OCI-LY7 (cell line): Measurements from ENCODE around the gene MAGOHB. TPM values are rescaled to one million over a fixed set of nuclear protein-coding genes. Genes with fewer than 3 reads are reported as not detected.
"Not testable (repeated sequence)": the region's sequence is repeated elsewhere in the genome, so short reads cannot be mapped to it uniquely, and the experiment has no call there.

ENCODE experiments used
- BruUV-seq: library from RNA; stranded (reverse); fragments of 400-500 nt; replicated peaks from 2 replicates; lab custom pipeline; 2021; lab: Mats Ljungman, UMichigan
- CTCF ChIA-PET: fragments of 300-600 bp; sonication (Branson Sonifier 250); formaldehyde crosslinking; loops from one replicate; lab custom pipeline; 2022; ENCODE audit warnings: antibody characterized with exemption; ENCODE audit not compliant: unreplicated experiment; lab: Charles Lee
- POLR2A ChIA-PET: fragments of 300-600 bp; sonication (Branson Sonifier 250); formaldehyde crosslinking; loops from one replicate; lab custom pipeline; 2022; ENCODE audit warnings: antibody characterized with exemption; lab: Charles Lee
- DNase-seq: peaks from one replicate; pipeline ENCODE4 v3.0.0-alpha.2; 2015; ENCODE audit warnings: low spot score
- H2AFZ ChIP-seq: fragments of 200-600 bp; sonication (generic), shearing (Covaris generic); 2 replicates; pipeline ENCODE4 v1.6.1; 2014; ENCODE audit warnings: mild to moderate bottlenecking, antibody characterized with exemption, low read length, moderate library complexity
- H3K27ac ChIP-seq: fragments of 200-600 bp; sonication (generic); 2 replicates; pipeline ENCODE4 v1.5.1; 2014; ENCODE audit warnings: mixed run types, low read depth, mild to moderate bottlenecking, moderate library complexity, low read length, inconsistent platforms; ENCODE audit not compliant: poor library complexity, severe bottlenecking
- H3K36me3 ChIP-seq: fragments of 200-600 bp; sonication (generic); 2 replicates; pipeline ENCODE4 v1.6.1; 2014; ENCODE audit warnings: mild to moderate bottlenecking, antibody characterized with exemption, low read length, moderate library complexity, mixed read lengths; ENCODE audit not compliant: insufficient read depth
- H3K4me1 ChIP-seq: fragments of 200-600 bp; sonication (generic); 2 replicates; pipeline ENCODE4 v1.5.1; 2014; ENCODE audit warnings: mild to moderate bottlenecking, low read length; ENCODE audit not compliant: insufficient read depth, poor library complexity, severe bottlenecking
- H3K4me2 ChIP-seq: fragments of 200-600 bp; sonication (generic); 2 replicates; pipeline ENCODE4 v1.6.1; 2014; ENCODE audit warnings: mild to moderate bottlenecking, low read length
- H3K4me3 ChIP-seq: fragments of 200-600 bp; sonication (generic); 2 replicates; pipeline ENCODE4 v1.5.1; 2014; ENCODE audit warnings: mild to moderate bottlenecking, low read depth, low read length; ENCODE audit not compliant: poor library complexity, severe bottlenecking
- H3K79me2 ChIP-seq: fragments of 200-600 bp; sonication (generic); 2 replicates; pipeline ENCODE4 v1.6.1; 2016; ENCODE audit warnings: low read depth, mild to moderate bottlenecking, low read length, moderate library complexity, mixed read lengths; ENCODE audit not compliant: insufficient read depth
- H3K9me2 ChIP-seq: fragments of 200-600 bp; sonication (generic); 2 replicates; pipeline ENCODE4 v1.6.1; 2016; ENCODE audit warnings: mild to moderate bottlenecking, low read length, mixed read lengths; ENCODE audit not compliant: insufficient read depth
- H3K9me3 ChIP-seq: fragments of 200-600 bp; sonication (generic); 2 replicates; pipeline ENCODE4 v1.6.1; 2014; ENCODE audit warnings: mild to moderate bottlenecking, mixed run types, low read length, mixed read lengths
- H4K20me1 ChIP-seq: fragments of 200-600 bp; sonication (generic); 2 replicates; pipeline ENCODE4 v1.6.1; 2014; ENCODE audit warnings: mild to moderate bottlenecking, antibody characterized with exemption, low read length, moderate library complexity, mixed read lengths; ENCODE audit not compliant: insufficient read depth
- CTCF ChIP-seq: fragments of 200-600 bp; sonication (generic); conservative IDR thresholded peaks from 2 replicates; pipeline ENCODE4 v1.5.1; 2014; ENCODE audit warnings: mild to moderate bottlenecking, antibody characterized with exemption, low read length, moderate library complexity, mixed read lengths
- EZH2phosphoT487 ChIP-seq: fragments of 200-600 bp; sonication (generic); IDR thresholded peaks from 2 replicates; pipeline ENCODE4 v1.6.1; 2018; ENCODE audit warnings: low read depth, borderline replicate concordance, mild to moderate bottlenecking, mixed run types, antibody characterized with exemption, low read length, moderate library complexity, mixed read lengths
- intact Hi-C: fragments of 100-400 bp; cut with micrococcal nuclease; formaldehyde crosslinking; loops from one replicate; pipeline ENCODE4 v1.10.0; 2022; ENCODE audit not compliant: unreplicated experiment
- total RNA-seq, 2 experiments: library from RNA; depleted of rRNA in 1 of 2; stranded (reverse); fragments of >200 nt in 1 of 2; shearing (Covaris generic) in 1 of 2; gene quantifications; 2 replicates each; pipeline ENCODE4 v1.2.3, GENCODE V29; 2014 to 2022

MAGOHB gene
- total RNA-seq, 2 experiments from 2014 or later, result 44.4 to 66.5 TPM

- TF ChIP-seq EZH2phosphoT487, result no peak
- CTCF ChIA-PET, result no interaction called here
- H3K4me1 ChIP-seq, result no peaks in the 10 kb centered on the region
- peaks cover 63% of the 10 kb centered on the region for H3K36me3 ChIP-seq
- H3K4me3 ChIP-seq, result no peak overlapping the region
- H3K9me2 ChIP-seq, result no peaks in the 10 kb centered on the region
- H3K27ac ChIP-seq, result no peak overlapping the region
- no peaks in the 10 kb centered on the region for H3K79me2 ChIP-seq
- peaks cover 9% of the 10 kb centered on the region; the same call in 1 of the 2 replicates for H3K9me3 ChIP-seq
- H4K20me1 ChIP-seq, result no peaks in the 10 kb centered on the region
- POLR2A ChIA-PET, result interaction anchor here (0.7 kb wide), 1 partner anchor 315 kb away, joined by 5 read pairs; no protein-coding TSS in a partner anchor
- intact Hi-C loops, result no loop called here
- BruUV-seq, result no TSS peak
- H3K4me2 ChIP-seq, result no peak overlapping the region
- no peak overlapping the region for H2AFZ ChIP-seq
- no peak for DNase-seq
Measured at GRCh38 chr12:10584415-10584814, 29.0 kb downstream of the MAGOHB start.

DNA sequence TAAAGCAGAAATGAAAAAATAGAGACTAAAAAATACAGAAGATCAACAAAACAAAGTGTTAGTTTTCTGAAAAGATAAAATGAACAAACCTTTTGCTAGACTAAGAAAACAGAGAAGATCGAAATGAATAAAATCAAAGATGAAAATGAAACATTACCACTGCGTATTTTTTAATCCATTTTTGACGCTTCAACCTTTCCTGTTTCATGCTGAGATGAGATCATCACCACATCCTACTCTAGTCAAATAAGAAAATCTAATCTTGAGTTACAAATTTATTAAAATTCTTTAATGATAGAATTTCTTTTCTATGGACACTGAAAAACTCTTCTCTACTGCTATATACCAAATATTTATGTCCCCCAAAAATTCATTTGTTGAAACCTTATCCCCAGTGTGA lies 30.7 kb downstream of the MAGOHB start:
- H3K79me2 ChIP-seq, result no peaks in the 10 kb centered on the region
- H3K9me3 ChIP-seq, result peaks cover 9% of the 10 kb centered on the region; the same call in 1 of the 2 replicates
- CTCF ChIA-PET, result no interaction called here
- intact Hi-C loops, result no loop called here
- H3K27ac ChIP-seq, result no peak overlapping the region
- no peak overlapping the region for H3K4me3 ChIP-seq
- H3K36me3 ChIP-seq, result peaks cover 46% of the 10 kb centered on the region
- no peak for TF ChIP-seq CTCF
- TF ChIP-seq EZH2phosphoT487, result no peak
- POLR2A ChIA-PET, result interaction anchor here (0.5 kb wide), 1 partner anchor 32 kb away, joined by 6 read pairs; no protein-coding TSS in a partner anchor
- H4K20me1 ChIP-seq, result no peaks in the 10 kb centered on the region
- H3K9me2 ChIP-seq, result no peaks in the 10 kb centered on the region
- H3K4me2 ChIP-seq, result no peak overlapping the region
- BruUV-seq, result no TSS peak
- no peaks in the 10 kb centered on the region for H3K4me1 ChIP-seq
- no peak overlapping the region for H2AFZ ChIP-seq
- DNase-seq, result no peak

DNA sequence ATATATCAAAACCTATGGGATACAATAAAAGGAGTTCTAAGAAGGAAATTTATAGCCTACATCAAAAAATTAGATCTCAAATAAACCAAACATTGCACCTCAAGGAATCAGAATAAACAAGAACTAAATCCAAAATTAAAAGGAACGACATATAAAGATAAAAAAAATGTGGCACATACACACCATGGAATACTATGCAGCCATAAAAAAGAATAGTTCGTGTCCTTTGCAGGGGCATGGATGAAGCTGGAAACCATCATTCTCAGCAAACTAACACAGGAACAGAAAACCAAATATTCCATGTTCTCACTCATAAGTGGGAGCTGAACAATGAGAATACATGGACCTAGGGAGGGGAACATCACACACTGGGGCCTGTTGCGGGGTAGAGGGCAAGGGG lies 31.3 kb downstream of the MAGOHB start:
- H3K36me3 ChIP-seq, result peaks cover 42% of the 10 kb centered on the region
- BruUV-seq, intact Hi-C loops, POLR2A ChIA-PET, H2AFZ ChIP-seq, CTCF ChIA-PET, H4K20me1 ChIP-seq, H3K9me3 ChIP-seq, H3K4me2 ChIP-seq, H3K4me1 ChIP-seq, H3K27ac ChIP-seq, DNase-seq, H3K4me3 ChIP-seq, H3K9me2 ChIP-seq, H3K79me2 ChIP-seq: not testable (repeated sequence)

DNA sequence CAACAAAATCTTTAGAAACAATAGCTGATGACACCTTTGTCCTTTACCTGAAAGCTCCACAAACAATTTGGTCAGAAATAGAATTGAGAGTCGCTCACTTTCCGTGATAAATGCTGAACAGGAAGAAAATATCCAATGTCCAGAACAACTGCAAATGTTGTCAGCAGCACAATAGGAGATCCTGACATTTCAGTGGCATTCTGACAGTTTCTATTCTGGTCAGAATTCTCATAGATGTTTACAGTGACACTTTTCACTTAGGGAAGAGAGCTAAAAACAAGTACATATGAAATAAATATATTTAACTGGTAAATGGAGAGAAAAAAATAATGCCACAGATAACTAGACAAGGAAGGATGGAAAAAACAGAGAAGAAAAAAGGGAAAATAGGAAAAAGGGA lies 39.1 kb downstream of the MAGOHB start:
- H4K20me1 ChIP-seq, result no peaks in the 10 kb centered on the region
- H3K4me3 ChIP-seq, result no peak overlapping the region
- no peaks in the 10 kb centered on the region for H3K4me1 ChIP-seq
- no peak for DNase-seq
- POLR2A ChIA-PET, result no interaction called here
- intact Hi-C loops, result no loop called here
- H3K36me3 ChIP-seq, result no peaks in the 10 kb centered on the region
- BruUV-seq, result no TSS peak
- no peak for TF ChIP-seq CTCF
- no peak for TF ChIP-seq EZH2phosphoT487
- no peaks in the 10 kb centered on the region for H3K79me2 ChIP-seq
- H3K4me2 ChIP-seq, result no peak overlapping the region
- H3K9me2 ChIP-seq, result no peaks in the 10 kb centered on the region
- H3K9me3 ChIP-seq, result no peaks in the 10 kb centered on the region
- no peak overlapping the region for H3K27ac ChIP-seq
- H2AFZ ChIP-seq, result no peak overlapping the region
- CTCF ChIA-PET, result no interaction called here

DNA sequence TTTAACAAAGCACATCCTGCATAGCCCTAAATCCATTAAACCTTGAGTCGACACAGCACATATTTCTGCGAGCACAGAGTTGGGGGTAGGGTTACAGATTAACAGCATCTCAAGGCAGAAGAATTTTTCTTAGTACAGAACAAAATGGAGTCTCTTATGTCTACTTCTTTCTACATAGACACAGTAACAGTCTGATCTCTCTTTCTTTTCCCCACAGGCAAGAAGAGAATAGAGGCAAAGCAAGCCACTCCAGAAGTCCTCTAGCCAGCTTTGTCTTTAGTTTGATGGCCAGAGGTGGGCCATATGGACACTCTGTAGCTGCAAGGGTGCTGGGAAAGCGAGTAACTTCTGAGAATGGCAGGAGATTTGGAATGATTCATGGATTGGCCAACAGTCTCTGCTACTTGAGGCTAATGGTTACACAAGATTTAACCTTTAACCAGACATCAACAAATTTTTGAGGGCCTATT lies 41.4 kb downstream of the MAGOHB start:
- intact Hi-C loops, H2AFZ ChIP-seq, H4K20me1 ChIP-seq, CTCF ChIA-PET, H3K4me1 ChIP-seq, H3K27ac ChIP-seq, H3K79me2 ChIP-seq, H3K4me2 ChIP-seq, DNase-seq, POLR2A ChIA-PET, H3K4me3 ChIP-seq, H3K9me3 ChIP-seq, H3K36me3 ChIP-seq, BruUV-seq, H3K9me2 ChIP-seq: not testable (repeated sequence)
